Measurements from ENCODE around the gene LHFPL2. TPM values are rescaled to one million over a fixed set of nuclear protein-coding genes. Genes with fewer than 3 reads are reported as not detected.

Gene LHFPL2
- total and polyA plus RNA-seq, 2 experiments from 2014 or later: 10.6 to 50.8 TPM

GRCh38 chr5:78547731-78548615, 100.6 kb downstream of the LHFPL2 start:
- H3K36me3 Mint-ChIP-seq (ENCODE audit: low read depth): peaks cover 51% of the 10 kb centered on the region
- peaks cover 17% of the 10 kb centered on the region; the same call in 2 of the 3 replicates for H3K9me3 Mint-ChIP-seq
- no peaks in the 10 kb centered on the region for H3K27me3 ChIP-seq (ENCODE audit: insufficient read depth)
- H3K27me3 Mint-ChIP-seq (ENCODE audit: insufficient read depth, low read depth, poor library complexity): peaks cover 2% of the 10 kb centered on the region
- H3K4me1 ChIP-seq (ENCODE audit: insufficient read depth): peaks cover 10% of the 10 kb centered on the region
- H3K4me2 ChIP-seq: no peak overlapping the region
- H3K9me2 ChIP-seq (ENCODE audit: insufficient read depth): no peaks in the 10 kb centered on the region
- H3K4me1 Mint-ChIP-seq: peaks cover 36% of the 10 kb centered on the region
- 0 out of 2 replicates have a peak, but pooled peaks cover 4% of the 10 kb centered on the region for H4K20me1 ChIP-seq (replicated peaks; ENCODE audit: insufficient read depth)
- no peak overlapping the region for H2AFZ ChIP-seq
- H3K4me3 ChIP-seq: no peak overlapping the region
- H3K27ac Mint-ChIP-seq: peak overlapping the region; percentile 66; the same call in 1 of the 2 replicates
- H3F3A ChIP-seq (replicated peaks; ENCODE audit: low read depth): 0 out of 2 replicates have a peak, but pooled peaks cover 4% of the 10 kb centered on the region
- no peaks in the 10 kb centered on the region for H3K36me3 ChIP-seq (ENCODE audit: insufficient read depth)
- peak; percentile 28 for ATAC-seq
- H3K4me3 Mint-ChIP-seq: no peak overlapping the region
- TF ChIP-seq ETS1 (IDR thresholded peaks at IDR 0.05) (no peak), POLR2AphosphoS5 (IDR thresholded peaks at IDR 0.05; ENCODE audit: low read depth) (no peak), CTCF (conservative IDR thresholded peaks at IDR 0.05; ENCODE audit: low read depth in 2 of 2) (no peak), ZNF114 (CRISPR knock-in tag; IDR thresholded peaks at IDR 0.05) (no peak), STAT1 (IDR thresholded peaks at IDR 0.05; ENCODE audit: unreplicated experiment) (no peak), REST (IDR thresholded peaks at IDR 0.05; ENCODE audit: unreplicated experiment) (no peak), EZH2 (IDR thresholded peaks at IDR 0.05; ENCODE audit: low read depth, unreplicated experiment) (no peak), EZH2phosphoT487 (IDR thresholded peaks at IDR 0.05; ENCODE audit: unreplicated experiment) (no peak)
- H3K27ac ChIP-seq (ENCODE audit: low read depth): 0 out of 2 replicates have a peak overlapping the region, but pooled peaks have one; percentile 39
- H3K79me2 ChIP-seq (replicated peaks; ENCODE audit: insufficient read depth): peaks cover 39% of the 10 kb centered on the region
- no peak for DNase-seq (ENCODE audit: low spot score)
